SK-N-SH treated with all-trans-retinoic acid at 6 μM for 48 hours (cell line): Measurements from ENCODE around the gene DXO.
"Not testable (repeated sequence)": the region's sequence is repeated elsewhere in the genome, so short reads cannot be mapped to it uniquely, and the experiment has no call there.

Source experiments
- ARNTL ChIP-seq: fragments of 450-650 bp; formaldehyde crosslinking; IDR thresholded peaks from 2 replicates; pipeline ENCODE4 v1.5.0; 2020; ENCODE audit warnings: low read depth, mild to moderate bottlenecking, moderate library complexity, borderline replicate concordance
- CREB5 ChIP-seq: fragments of 250-450 bp; sonication (Bioruptor Pico); IDR thresholded peaks from 2 replicates; pipeline ENCODE4 v1.5.1; 2020; ENCODE audit warnings: low read depth, mild to moderate bottlenecking, moderate library complexity
- CSDC2 ChIP-seq: fragments of 250-450 bp; sonication (Bioruptor Pico); IDR thresholded peaks from 2 replicates; pipeline ENCODE4 v1.5.0; 2020; ENCODE audit warnings: mild to moderate bottlenecking, moderate library complexity
- CSRNP3 ChIP-seq: fragments of 250-450 bp; sonication (Bioruptor Pico); IDR thresholded peaks from 2 replicates; pipeline ENCODE4 v1.5.1; 2021; ENCODE audit warnings: mild to moderate bottlenecking, moderate library complexity
- ESRRG ChIP-seq: fragments of 250-450 bp; sonication (Bioruptor Pico); IDR thresholded peaks from 2 replicates; pipeline ENCODE4 v1.6.1; 2021; ENCODE audit warnings: mild to moderate bottlenecking
- OSR1 ChIP-seq: fragments of 250-450 bp; sonication (Bioruptor Pico); IDR thresholded peaks from 2 replicates; pipeline ENCODE4 v1.8.0; 2022; ENCODE audit warnings: moderate library complexity, mild to moderate bottlenecking, inconsistent platforms
- PATZ1 ChIP-seq: fragments of 250-450 bp; sonication (Bioruptor Pico); IDR thresholded peaks from 2 replicates; pipeline ENCODE4 v1.8.0; 2020; ENCODE audit warnings: mild to moderate bottlenecking, moderate library complexity, borderline replicate concordance
- TCF4 ChIP-seq: fragments of 250-450 bp; sonication (Bioruptor Pico); IDR thresholded peaks from 2 replicates; pipeline ENCODE4 v1.8.0; 2021; ENCODE audit warnings: mild to moderate bottlenecking, moderate library complexity, borderline replicate concordance
- TOX ChIP-seq: fragments of 250-450 bp; sonication (Bioruptor Pico); IDR thresholded peaks from 2 replicates; pipeline ENCODE4 v1.8.0; 2021; ENCODE audit warnings: mild to moderate bottlenecking, moderate library complexity, borderline replicate concordance
- TSHZ2 ChIP-seq: fragments of 250-450 bp; sonication (Bioruptor Pico); IDR thresholded peaks from 2 replicates; pipeline ENCODE4 v1.5.0; 2020; ENCODE audit warnings: mild to moderate bottlenecking, moderate library complexity
- ZFP3 ChIP-seq: fragments of 250-450 bp; sonication (Bioruptor Pico); IDR thresholded peaks from 2 replicates; pipeline ENCODE4 v1.5.0; 2020; ENCODE audit warnings: mild to moderate bottlenecking, moderate library complexity
- ZNF565 ChIP-seq: fragments of 450-650 bp; formaldehyde crosslinking; conservative IDR thresholded peaks from 2 replicates; pipeline ENCODE4 v1.5.0; 2020; ENCODE audit warnings: low read depth, mild to moderate bottlenecking, moderate library complexity

GRCh38 chr6:31989363-31989762 is 17.4 kb upstream of the DXO start:
- TF ChIP-seq ARNTL (CRISPR knock-in tag); ZNF565 (CRISPR knock-in tag); TCF4 (CRISPR knock-in tag); ESRRG (CRISPR knock-in tag); PATZ1 (CRISPR knock-in tag); TOX (CRISPR knock-in tag); CSDC2 (CRISPR knock-in tag); CREB5 (CRISPR knock-in tag); ZFP3 (CRISPR knock-in tag); CSRNP3; OSR1 (CRISPR knock-in tag); TSHZ2 (CRISPR knock-in tag): not testable (repeated sequence)
